ENCODE measurements around the gene MESP2.

MESP2 gene

GRCh38 chr15:89805241-89806209 lies 29.4 kb downstream of the MESP2 start:
- TF ChIP-seq, protein P1, sequence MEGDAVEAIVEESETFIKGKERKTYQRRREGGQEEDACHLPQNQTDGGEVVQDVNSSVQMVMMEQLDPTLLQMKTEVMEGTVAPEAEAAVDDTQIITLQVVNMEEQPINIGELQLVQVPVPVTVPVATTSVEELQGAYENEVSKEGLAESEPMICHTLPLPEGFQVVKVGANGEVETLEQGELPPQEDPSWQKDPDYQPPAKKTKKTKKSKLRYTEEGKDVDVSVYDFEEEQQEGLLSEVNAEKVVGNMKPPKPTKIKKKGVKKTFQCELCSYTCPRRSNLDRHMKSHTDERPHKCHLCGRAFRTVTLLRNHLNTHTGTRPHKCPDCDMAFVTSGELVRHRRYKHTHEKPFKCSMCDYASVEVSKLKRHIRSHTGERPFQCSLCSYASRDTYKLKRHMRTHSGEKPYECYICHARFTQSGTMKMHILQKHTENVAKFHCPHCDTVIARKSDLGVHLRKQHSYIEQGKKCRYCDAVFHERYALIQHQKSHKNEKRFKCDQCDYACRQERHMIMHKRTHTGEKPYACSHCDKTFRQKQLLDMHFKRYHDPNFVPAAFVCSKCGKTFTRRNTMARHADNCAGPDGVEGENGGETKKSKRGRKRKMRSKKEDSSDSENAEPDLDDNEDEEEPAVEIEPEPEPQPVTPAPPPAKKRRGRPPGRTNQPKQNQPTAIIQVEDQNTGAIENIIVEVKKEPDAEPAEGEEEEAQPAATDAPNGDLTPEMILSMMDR (IDR thresholded peaks at IDR 0.05; ENCODE audit: extremely low read depth, missing control alignments): no peak
- no peak for DNase-seq (ENCODE audit: low spot score)

DNA sequence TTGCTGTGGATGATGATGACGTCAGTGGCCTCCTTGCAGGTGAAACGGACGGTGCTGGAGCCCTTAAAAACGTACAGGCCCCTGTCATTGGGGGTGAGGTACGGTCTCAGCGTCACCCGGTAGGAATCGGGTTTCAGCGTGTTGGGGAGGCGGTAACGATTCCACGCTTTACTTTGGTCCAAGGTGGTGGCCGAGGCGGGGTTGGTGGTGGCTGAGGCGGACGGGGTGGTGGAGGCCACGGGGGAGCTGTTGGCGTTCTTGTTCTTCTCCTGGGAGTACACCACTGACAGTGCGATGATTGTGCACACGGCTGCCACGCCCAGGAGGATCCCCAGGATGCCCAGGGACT lies 30.1 kb downstream of the MESP2 start:
- no peak for DNase-seq (ENCODE audit: low spot score)

GRCh38 chr15:89806559-89807550 lies 30.7 kb downstream of the MESP2 start:
- TF ChIP-seq, protein P1 (IDR thresholded peaks at IDR 0.05; ENCODE audit: extremely low read depth, missing control alignments): no peak
- DNase-seq (ENCODE audit: low spot score): no peak

More for the DNA sequence above, 30.1 kb downstream of the MESP2 start:
- TF ChIP-seq, protein P1 (IDR thresholded peaks at IDR 0.05; ENCODE audit: extremely low read depth, missing control alignments): no peak

- DNase-seq (ENCODE audit: low spot score): no peak
- TF ChIP-seq, protein P1 (IDR thresholded peaks at IDR 0.05; ENCODE audit: extremely low read depth, missing control alignments): no peak
Measured at GRCh38 chr15:89807689-89808088, 31.6 kb downstream of the MESP2 start.

- TF ChIP-seq, protein P1 (IDR thresholded peaks at IDR 0.05; ENCODE audit: extremely low read depth, missing control alignments): no peak
- DNase-seq (ENCODE audit: low spot score): no peak
Measured at GRCh38 chr15:89808160-89808870, 32.2 kb downstream of the MESP2 start.

- TF ChIP-seq, protein P1 (IDR thresholded peaks at IDR 0.05; ENCODE audit: extremely low read depth, missing control alignments): no peak
- no peak for DNase-seq (ENCODE audit: low spot score)
Measured at GRCh38 chr15:89809093-89809786, 33.1 kb downstream of the MESP2 start.
